Cardiac fibroblast (primary cell): ENCODE data around the gene RASA1.
A peak's percentile ranks its signal among the peaks of the same experiment; 100 is the strongest.

Experiments used
- DNase-seq, 2 donors: peaks; one replicate each; pipeline versions ENCODE4 v3.0.0 to v3.0.0-alpha.2; 2010; ENCODE audit warnings: low read depth in 2 of 2
- H3K4me3 ChIP-seq, 2 donors: replicated peaks in 1 of 2; 1 replicate in 1 of 2; 2 replicates in 1 of 2; pipeline ENCODE4 v1.5.1; 2011; ENCODE audit warnings: low read depth in 2 of 2, low read length in 2 of 2, mild to moderate bottlenecking in 2 of 2, moderate library complexity in 1 of 2
- TF ChIP-seq, protein P1 (sequence below): IDR thresholded peaks from one replicate; pipeline ENCODE4 v1.5.1; 2011; ENCODE audit warnings: low read depth, mild to moderate bottlenecking, low read length, inconsistent platforms

The RASA1 gene

GRCh38 chr5:87322381-87322780 lies 54.7 kb downstream of the RASA1 start:
- H3K4me3 ChIP-seq, result no peak overlapping the region
- TF ChIP-seq, protein P1, sequence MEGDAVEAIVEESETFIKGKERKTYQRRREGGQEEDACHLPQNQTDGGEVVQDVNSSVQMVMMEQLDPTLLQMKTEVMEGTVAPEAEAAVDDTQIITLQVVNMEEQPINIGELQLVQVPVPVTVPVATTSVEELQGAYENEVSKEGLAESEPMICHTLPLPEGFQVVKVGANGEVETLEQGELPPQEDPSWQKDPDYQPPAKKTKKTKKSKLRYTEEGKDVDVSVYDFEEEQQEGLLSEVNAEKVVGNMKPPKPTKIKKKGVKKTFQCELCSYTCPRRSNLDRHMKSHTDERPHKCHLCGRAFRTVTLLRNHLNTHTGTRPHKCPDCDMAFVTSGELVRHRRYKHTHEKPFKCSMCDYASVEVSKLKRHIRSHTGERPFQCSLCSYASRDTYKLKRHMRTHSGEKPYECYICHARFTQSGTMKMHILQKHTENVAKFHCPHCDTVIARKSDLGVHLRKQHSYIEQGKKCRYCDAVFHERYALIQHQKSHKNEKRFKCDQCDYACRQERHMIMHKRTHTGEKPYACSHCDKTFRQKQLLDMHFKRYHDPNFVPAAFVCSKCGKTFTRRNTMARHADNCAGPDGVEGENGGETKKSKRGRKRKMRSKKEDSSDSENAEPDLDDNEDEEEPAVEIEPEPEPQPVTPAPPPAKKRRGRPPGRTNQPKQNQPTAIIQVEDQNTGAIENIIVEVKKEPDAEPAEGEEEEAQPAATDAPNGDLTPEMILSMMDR, result no peak
- no peak for DNase-seq

DNA sequence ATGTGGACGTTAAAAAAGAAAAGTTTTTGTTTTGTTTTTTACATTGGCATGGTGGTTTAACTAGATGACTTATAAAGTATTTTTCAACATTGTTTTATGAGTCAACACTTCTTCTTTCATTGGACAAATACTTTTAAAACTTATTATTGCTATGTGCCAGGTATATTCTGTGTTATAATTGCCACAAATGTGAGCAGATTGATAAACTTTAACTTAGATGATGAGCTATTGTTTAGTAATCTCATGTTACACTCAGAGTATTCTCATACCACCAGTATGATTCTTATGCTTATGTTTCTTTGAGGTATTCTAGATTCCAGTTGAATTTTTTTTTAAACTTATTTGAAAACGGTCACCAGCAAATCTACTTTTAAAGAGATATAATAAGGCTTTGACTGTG lies 60.3 kb downstream of the RASA1 start:
- DNase-seq, result peak in 1 of 2 donors; percentile 7
- no peak overlapping the region for H3K4me3 ChIP-seq
- TF ChIP-seq, protein P1, result no peak

- DNase-seq, result no peak
- H3K4me3 ChIP-seq, result no peak overlapping the region
- TF ChIP-seq, protein P1, result no peak
Measured at GRCh38 chr5:87329114-87329513, 61.4 kb downstream of the RASA1 start.

GRCh38 chr5:87339986-87340385 lies 72.3 kb downstream of the RASA1 start:
- no peak for DNase-seq
- TF ChIP-seq, protein P1, result no peak
- H3K4me3 ChIP-seq, result no peak overlapping the region

DNA sequence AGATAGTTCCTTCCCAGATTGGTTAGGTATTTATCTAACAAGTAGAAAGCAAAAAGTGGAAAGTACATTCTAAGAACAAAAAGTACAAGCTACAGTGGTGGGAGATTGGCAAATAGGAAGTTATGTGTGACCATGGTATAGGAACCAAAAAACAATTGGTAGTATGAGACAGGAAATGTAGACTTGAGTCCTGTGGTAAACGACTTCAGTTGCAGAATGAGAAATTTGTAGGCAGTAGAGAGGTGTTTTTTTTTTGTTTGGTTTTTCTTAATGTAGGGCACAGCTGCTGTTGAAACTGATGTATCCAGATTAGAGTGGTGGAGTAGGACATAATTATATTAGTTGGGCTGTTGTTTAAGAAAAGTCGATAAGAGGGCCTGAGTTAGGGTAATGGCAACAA lies 73.0 kb downstream of the RASA1 start:
- DNase-seq, result peak in 1 of 2 donors; percentile 31
- no peak overlapping the region for H3K4me3 ChIP-seq
- TF ChIP-seq, protein P1, result no peak

GRCh38 chr5:87347272-87347671 lies 79.6 kb downstream of the RASA1 start:
- TF ChIP-seq, protein P1, result no peak
- DNase-seq, result no peak
- H3K4me3 ChIP-seq, result no peak overlapping the region

GRCh38 chr5:87347841-87348240 lies 80.2 kb downstream of the RASA1 start:
- H3K4me3 ChIP-seq, result no peak overlapping the region
- no peak for DNase-seq
- TF ChIP-seq, protein P1, result no peak
